Measurements from ENCODE around the gene ZNF346. TPM values are rescaled to one million over a fixed set of nuclear protein-coding genes. Genes with fewer than 3 reads are reported as not detected.

Gene ZNF346
- total RNA-seq, 1 donor, result 20.3 TPM

- TF ChIP-seq CTCF (IDR thresholded peaks at IDR 0.05; ENCODE audit: insufficient read depth, low read depth, low read length), result no peak
- H3K4me3 ChIP-seq (ENCODE audit: low read depth, low read length), result no peak overlapping the region
- DNase-seq (ENCODE audit: low read depth), result no peak
Measured at GRCh38 chr5:177093082-177093712, 70.7 kb downstream of the ZNF346 start.

GRCh38 chr5:177093803-177094202 lies 71.3 kb downstream of the ZNF346 start:
- no peak for TF ChIP-seq CTCF (IDR thresholded peaks at IDR 0.05; ENCODE audit: insufficient read depth, low read depth, low read length)
- no peak for DNase-seq (ENCODE audit: low read depth)

GRCh38 chr5:177094224-177095087 lies 72.0 kb downstream of the ZNF346 start:
- no peak for TF ChIP-seq CTCF (IDR thresholded peaks at IDR 0.05; ENCODE audit: insufficient read depth, low read depth, low read length)
- no peak overlapping the region for H3K4me3 ChIP-seq (ENCODE audit: low read depth, low read length)
- peak; percentile 96 for DNase-seq (ENCODE audit: low read depth)

More at GRCh38 chr5:177093803-177094202, 71.3 kb downstream of the ZNF346 start:
- no peak overlapping the region for H3K4me3 ChIP-seq (ENCODE audit: low read depth, low read length)

- no peak for DNase-seq (ENCODE audit: low read depth)
- H3K4me3 ChIP-seq (ENCODE audit: low read depth, low read length), result no peak overlapping the region
- TF ChIP-seq CTCF (IDR thresholded peaks at IDR 0.05; ENCODE audit: insufficient read depth, low read depth, low read length), result no peak
Measured at GRCh38 chr5:177095088-177095669, 72.7 kb downstream of the ZNF346 start.

- H3K4me3 ChIP-seq (ENCODE audit: low read depth, low read length), result no peak overlapping the region
- no peak for TF ChIP-seq CTCF (IDR thresholded peaks at IDR 0.05; ENCODE audit: insufficient read depth, low read depth, low read length)
- no peak for DNase-seq (ENCODE audit: low read depth)
Measured at GRCh38 chr5:177096162-177097015, 73.9 kb downstream of the ZNF346 start.

All from fibroblast of villous mesenchyme (primary cell).